ENCODE results near the gene TRAPPC2. TPM values are rescaled to one million over a fixed set of nuclear protein-coding genes. Genes with fewer than 3 reads are reported as not detected.

TRAPPC2 gene
- total and polyA plus RNA-seq, 2 of the 13 experiments (the other 11 are each of a cell fraction or from before 2014, with no cell fraction given) = 4.4 to 8.1 TPM

GRCh38 chrX:13688958-13689740, 45.3 kb downstream of the TRAPPC2 start, which contains the start of gene RAB9A (continued):
- TF ChIP-seq TAF1 (CRISPR knock-in tag; IDR thresholded peaks at IDR 0.05) (peak; percentile 64), MXD3 (CRISPR knock-in tag; IDR thresholded peaks at IDR 0.05) (0 out of 2 replicates have a peak, but pooled peaks have one; percentile 37), SRY (CRISPR knock-in tag; IDR thresholded peaks at IDR 0.05) (0 out of 2 replicates have a peak, but pooled peaks have one; percentile 31), HMGXB4 (CRISPR knock-in tag; IDR thresholded peaks at IDR 0.05; ENCODE audit: borderline replicate concordance in 1 of 2, low read depth in 1 of 2) (peak in 1 of 2 experiments; percentile 71; a peak in 2 of 4 replicates), MXD4 (CRISPR knock-in tag; IDR thresholded peaks at IDR 0.05) (no peak), MXI1 (IDR thresholded peaks at IDR 0.05; ENCODE audit: borderline replicate concordance, low read depth, low read length) (peak; percentile 15; the same call in 1 of the 3 replicates), GZF1 (CRISPR knock-in tag; IDR thresholded peaks at IDR 0.05) (no peak), EEA1 (CRISPR knock-in tag; IDR thresholded peaks at IDR 0.05; ENCODE audit: borderline replicate concordance) (no peak), ZNF101 (CRISPR knock-in tag; IDR thresholded peaks at IDR 0.05; ENCODE audit: borderline replicate concordance, low read depth) (no peak), THAP11 (CRISPR knock-in tag; IDR thresholded peaks at IDR 0.05) (0 out of 2 replicates have a peak, but pooled peaks have one; percentile 25), CREBL2 (CRISPR knock-in tag; IDR thresholded peaks at IDR 0.05; ENCODE audit: borderline replicate concordance) (0 out of 2 replicates have a peak, but pooled peaks have one; percentile 44), HNRNPLL (IDR thresholded peaks at IDR 0.05; ENCODE audit: low read depth, low read length, poor library complexity, severe bottlenecking) (peak; percentile 25), ARID5B (CRISPR knock-in tag; IDR thresholded peaks at IDR 0.05) (peak; percentile 31), ARNT2 (CRISPR knock-in tag; IDR thresholded peaks at IDR 0.05; ENCODE audit: low read depth) (0 out of 2 replicates have a peak, but pooled peaks have one; percentile 66), ZNF234 (CRISPR knock-in tag; conservative IDR thresholded peaks at IDR 0.05) (0 out of 2 replicates have a peak, but pooled peaks have one; percentile 38), HNF1B (CRISPR knock-in tag; IDR thresholded peaks at IDR 0.05) (peak; percentile 47; the same call in 1 of the 2 replicates), SAP130 (CRISPR knock-in tag; IDR thresholded peaks at IDR 0.05; ENCODE audit: low read depth) (peak; percentile 63), ZFY (CRISPR knock-in tag; IDR thresholded peaks at IDR 0.05) (peak; percentile 77), ZNF160 (CRISPR knock-in tag; IDR thresholded peaks at IDR 0.05) (no peak), GFI1 (CRISPR knock-in tag; IDR thresholded peaks at IDR 0.05; ENCODE audit: borderline replicate concordance) (no peak)
